ENCODE measurements around the gene KIZ.

KIZ gene

DNA sequence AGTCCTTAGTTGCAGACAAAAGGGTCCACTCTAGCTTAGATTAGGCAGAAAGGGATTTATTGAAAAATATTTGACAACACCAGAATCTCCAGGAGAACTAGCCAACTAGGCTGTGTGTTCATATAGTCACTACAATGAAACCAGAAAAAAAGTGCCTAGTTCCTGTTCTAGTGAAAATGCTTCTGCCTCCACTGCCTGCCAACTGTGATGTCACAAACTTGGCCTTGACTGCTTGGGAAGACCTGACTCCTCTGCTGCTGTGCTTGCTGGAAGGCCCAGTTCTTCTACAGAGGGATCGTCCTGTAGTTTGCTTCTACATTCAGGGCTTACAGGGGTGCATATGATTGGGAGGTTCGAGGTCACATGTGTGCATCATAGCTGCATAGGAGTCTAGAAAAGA lies 136.9 kb downstream of the KIZ start:
- H3K27me3 ChIP-seq (ENCODE audit: control insufficient read depth in 1 of 2, insufficient read depth in 1 of 2, low read length in 2 of 2): peaks cover 0 to 7% of the 10 kb centered on the region in 2 experiments
- H4K8ac ChIP-seq (ENCODE audit: low read length): no peak overlapping the region
- no peak overlapping the region for H4K91ac ChIP-seq (ENCODE audit: low read length)
- no peaks in the 10 kb centered on the region for H3K4me1 ChIP-seq (ENCODE audit: control insufficient read depth, insufficient read depth, low read depth, low read length)
- no peak overlapping the region for H2AK5ac ChIP-seq (ENCODE audit: low read length, severe bottlenecking)
- H3K4me2 ChIP-seq (ENCODE audit: low read length, poor library complexity, severe bottlenecking): no peak overlapping the region
- no peak overlapping the region for H3K23ac ChIP-seq (ENCODE audit: low read length in 2 of 2)
- H3K14ac ChIP-seq (ENCODE audit: low read length in 2 of 2): no peak overlapping the region
- H3K4ac ChIP-seq (ENCODE audit: low read depth in 1 of 2, low read length in 2 of 2): no peak overlapping the region
- WGBS: no CpG with 5 or more reads among the region's 2 CpGs
- H3K36me3 ChIP-seq (ENCODE audit: control insufficient read depth in 1 of 2, insufficient read depth in 2 of 2, low read depth in 1 of 2, low read length in 2 of 2): no peaks in the 10 kb centered on the region
- no peak overlapping the region for H2BK5ac ChIP-seq (ENCODE audit: low read depth, low read length, poor library complexity, severe bottlenecking)
- H3K79me1 ChIP-seq (replicated peaks; ENCODE audit: low read length, poor library complexity, severe bottlenecking): no peaks in the 10 kb centered on the region
- H2AFZ ChIP-seq (ENCODE audit: low read depth, low read length): no peak overlapping the region
- H3K9ac ChIP-seq (ENCODE audit: low read length): no peak overlapping the region
- H3K9me3 ChIP-seq (ENCODE audit: control insufficient read depth, low read length): peaks cover 10% of the 10 kb centered on the region
- no peak overlapping the region for H3K4me3 ChIP-seq (ENCODE audit: insufficient read depth in 1 of 2, low read depth in 1 of 2, low read length in 2 of 2)
- no peak overlapping the region for H3K27ac ChIP-seq (ENCODE audit: low read length, poor library complexity, severe bottlenecking)
- DNase-seq: no peak
- no peak overlapping the region for H2BK120ac ChIP-seq (ENCODE audit: low read depth, low read length)
- H2BK12ac ChIP-seq (ENCODE audit: low read length in 2 of 2): no peak overlapping the region
- H2BK15ac ChIP-seq (ENCODE audit: low read depth, poor library complexity, severe bottlenecking): no peak overlapping the region
- H3K18ac ChIP-seq (ENCODE audit: low read depth in 1 of 2, low read length in 2 of 2): no peak overlapping the region

DNA sequence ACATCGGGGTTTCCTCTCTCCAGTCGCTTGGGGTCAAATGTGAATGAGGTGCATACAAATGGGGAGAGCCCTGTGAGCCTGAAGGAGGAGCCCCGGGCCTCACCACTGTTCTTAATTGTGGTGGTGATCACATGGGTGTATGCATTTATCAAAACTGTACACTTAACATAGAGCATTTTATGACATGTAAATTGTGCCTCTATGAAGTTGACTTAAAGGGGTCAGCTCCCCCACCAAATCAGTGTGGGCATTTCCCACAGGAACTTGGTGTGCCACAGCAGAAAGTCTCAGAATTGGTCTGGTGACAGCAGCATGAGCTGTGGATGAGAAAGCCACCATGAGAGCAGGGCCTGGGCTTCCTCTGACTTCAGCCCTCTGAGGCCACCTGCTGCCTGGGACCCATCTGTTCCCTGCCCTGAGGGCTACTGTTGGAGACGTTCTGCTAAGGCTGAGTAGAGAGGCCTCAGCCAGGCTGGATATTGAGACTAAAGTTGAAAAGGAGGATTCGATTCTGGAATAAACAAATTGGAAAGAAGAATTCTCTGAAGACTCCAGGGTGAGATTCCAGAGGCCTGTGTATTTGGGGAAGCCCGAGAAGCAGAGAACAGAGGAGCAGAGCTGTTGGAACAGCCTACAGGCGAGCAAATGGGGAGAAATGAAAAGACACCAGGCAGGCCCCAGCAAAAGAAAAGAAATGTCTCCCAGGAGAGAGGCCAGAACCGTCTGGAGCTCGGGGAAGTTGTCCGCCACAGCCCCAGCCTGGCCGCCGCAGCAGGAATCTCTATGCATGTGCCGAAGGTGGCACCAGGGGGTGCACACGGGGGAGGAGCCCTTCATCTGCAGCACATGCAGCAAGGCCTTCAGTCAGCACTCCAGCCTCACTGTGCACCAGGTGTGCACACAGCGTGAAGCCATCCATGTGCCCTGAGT lies 139.6 kb downstream of the KIZ start:
- Histone ChIP-seq H3K4me1 (ENCODE audit: control insufficient read depth, insufficient read depth, low read depth, low read length) (no peaks in the 10 kb centered on the region), H3K27me3 (ENCODE audit: control insufficient read depth in 1 of 2, insufficient read depth in 1 of 2, low read length in 2 of 2) (peaks cover 7% of the 10 kb centered on the region in 2 experiments), H2AK5ac (ENCODE audit: low read length, severe bottlenecking) (no peak overlapping the region), H2BK15ac (ENCODE audit: low read depth, poor library complexity, severe bottlenecking) (no peak overlapping the region), H3K9ac (ENCODE audit: low read length) (no peak overlapping the region), H3K27ac (ENCODE audit: low read length, poor library complexity, severe bottlenecking) (no peak overlapping the region), H3K14ac (ENCODE audit: low read length in 2 of 2) (no peak overlapping the region), H3K4ac (ENCODE audit: low read depth in 1 of 2, low read length in 2 of 2) (no peak overlapping the region), H2BK12ac (ENCODE audit: low read length in 2 of 2) (no peak overlapping the region), H3K79me1 (replicated peaks; ENCODE audit: low read length, poor library complexity, severe bottlenecking) (no peaks in the 10 kb centered on the region), H3K18ac (ENCODE audit: low read depth in 1 of 2, low read length in 2 of 2) (no peak overlapping the region), H4K8ac (ENCODE audit: low read length) (no peak overlapping the region), H3K9me3 (ENCODE audit: control insufficient read depth, low read length) (peaks cover 10% of the 10 kb centered on the region), H3K23ac (ENCODE audit: low read length in 2 of 2) (no peak overlapping the region), H4K91ac (ENCODE audit: low read length) (no peak overlapping the region), H2AFZ (ENCODE audit: low read depth, low read length) (no peak overlapping the region), H3K4me3 (ENCODE audit: insufficient read depth in 1 of 2, low read depth in 1 of 2, low read length in 2 of 2) (no peak overlapping the region), H3K36me3 (ENCODE audit: control insufficient read depth in 1 of 2, insufficient read depth in 2 of 2, low read depth in 1 of 2, low read length in 2 of 2) (no peaks in the 10 kb centered on the region), H2BK120ac (ENCODE audit: low read depth, low read length) (no peak overlapping the region), H2BK5ac (ENCODE audit: low read depth, low read length, poor library complexity, severe bottlenecking) (no peak overlapping the region), H3K4me2 (ENCODE audit: low read length, poor library complexity, severe bottlenecking) (no peak overlapping the region)
- DNase-seq: no peak
- WGBS: 70% methylated on average over 14 of the region's 15 CpGs

DNA sequence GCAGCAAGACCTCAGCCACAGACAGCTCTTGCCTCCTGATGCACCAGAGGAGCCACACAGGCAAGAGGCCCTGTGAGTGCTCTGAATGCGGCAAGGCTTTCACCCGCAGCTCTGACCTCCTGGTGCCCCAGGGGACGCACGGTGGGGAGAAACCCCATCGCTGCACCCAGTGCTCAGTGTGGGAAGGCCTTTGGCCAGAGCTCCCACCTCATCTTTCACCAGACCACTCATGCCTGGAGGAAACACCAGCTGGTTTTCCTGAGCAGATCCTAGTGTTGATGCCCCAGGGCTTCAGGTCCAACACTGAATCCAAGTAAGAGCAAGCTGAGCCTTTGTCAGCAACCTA lies 140.3 kb downstream of the KIZ start:
- Histone ChIP-seq H3K14ac (ENCODE audit: low read length in 2 of 2) (no peak overlapping the region), H3K4ac (ENCODE audit: low read depth in 1 of 2, low read length in 2 of 2) (no peak overlapping the region), H3K79me1 (replicated peaks; ENCODE audit: low read length, poor library complexity, severe bottlenecking) (no peaks in the 10 kb centered on the region), H3K4me1 (ENCODE audit: control insufficient read depth, insufficient read depth, low read depth, low read length) (no peaks in the 10 kb centered on the region), H2BK5ac (ENCODE audit: low read depth, low read length, poor library complexity, severe bottlenecking) (no peak overlapping the region), H2AFZ (ENCODE audit: low read depth, low read length) (no peak overlapping the region), H2AK5ac (ENCODE audit: low read length, severe bottlenecking) (no peak overlapping the region), H3K36me3 (ENCODE audit: control insufficient read depth in 1 of 2, insufficient read depth in 2 of 2, low read depth in 1 of 2, low read length in 2 of 2) (no peaks in the 10 kb centered on the region), H3K18ac (ENCODE audit: low read depth in 1 of 2, low read length in 2 of 2) (no peak overlapping the region), H4K91ac (ENCODE audit: low read length) (no peak overlapping the region), H3K27ac (ENCODE audit: low read length, poor library complexity, severe bottlenecking) (no peak overlapping the region), H4K8ac (ENCODE audit: low read length) (no peak overlapping the region), H2BK12ac (ENCODE audit: low read length in 2 of 2) (no peak overlapping the region), H3K4me3 (ENCODE audit: insufficient read depth in 1 of 2, low read depth in 1 of 2, low read length in 2 of 2) (no peak overlapping the region), H3K9me3 (ENCODE audit: control insufficient read depth, low read length) (peaks cover 10% of the 10 kb centered on the region), H2BK120ac (ENCODE audit: low read depth, low read length) (no peak overlapping the region), H3K9ac (ENCODE audit: low read length) (no peak overlapping the region), H3K4me2 (ENCODE audit: low read length, poor library complexity, severe bottlenecking) (no peak overlapping the region), H3K23ac (ENCODE audit: low read length in 2 of 2) (no peak overlapping the region), H3K27me3 (ENCODE audit: control insufficient read depth in 1 of 2, insufficient read depth in 1 of 2, low read length in 2 of 2) (peaks cover 7% of the 10 kb centered on the region in 2 experiments), H2BK15ac (ENCODE audit: low read depth, poor library complexity, severe bottlenecking) (no peak overlapping the region)
- DNase-seq: no peak
- 86% methylated on average over 5 of the region's 5 CpGs for WGBS

DNA sequence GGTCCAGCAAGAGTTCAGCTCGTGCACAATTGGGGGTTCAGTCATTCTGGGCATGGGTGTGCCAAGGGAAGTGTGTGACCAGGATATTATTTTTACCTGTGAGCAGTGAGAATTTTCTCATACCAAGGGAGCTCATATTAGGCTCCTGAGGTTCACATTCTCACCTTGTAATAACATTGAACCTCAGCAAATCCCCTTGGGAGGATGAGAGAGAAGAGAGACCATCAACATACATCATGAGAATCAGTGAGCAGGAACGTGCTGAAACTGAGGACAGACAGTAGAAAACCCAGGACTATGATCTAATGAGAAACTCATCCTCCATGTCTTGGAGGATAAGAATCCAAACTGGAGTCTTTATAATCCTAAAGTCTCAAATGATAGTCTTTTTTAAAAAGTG lies 143.9 kb downstream of the KIZ start:
- H3K9me3 ChIP-seq (ENCODE audit: control insufficient read depth, low read length): peaks cover 10% of the 10 kb centered on the region
- no peak overlapping the region for H3K27ac ChIP-seq (ENCODE audit: low read length, poor library complexity, severe bottlenecking)
- no peak overlapping the region for H2BK12ac ChIP-seq (ENCODE audit: low read length in 2 of 2)
- H4K8ac ChIP-seq (ENCODE audit: low read length): no peak overlapping the region
- no peak overlapping the region for H4K91ac ChIP-seq (ENCODE audit: low read length)
- H3K79me1 ChIP-seq (replicated peaks; ENCODE audit: low read length, poor library complexity, severe bottlenecking): no peaks in the 10 kb centered on the region
- no peak overlapping the region for H2AFZ ChIP-seq (ENCODE audit: low read depth, low read length)
- no peak overlapping the region for H3K4ac ChIP-seq (ENCODE audit: low read depth in 1 of 2, low read length in 2 of 2)
- DNase-seq: no peak
- H2BK5ac ChIP-seq (ENCODE audit: low read depth, low read length, poor library complexity, severe bottlenecking): no peak overlapping the region
- no peak overlapping the region for H2BK120ac ChIP-seq (ENCODE audit: low read depth, low read length)
- H3K4me2 ChIP-seq (ENCODE audit: low read length, poor library complexity, severe bottlenecking): no peak overlapping the region
- no peak overlapping the region for H3K18ac ChIP-seq (ENCODE audit: low read depth in 1 of 2, low read length in 2 of 2)
- peaks cover 20 to 24% of the 10 kb centered on the region in 2 experiments for H3K27me3 ChIP-seq (ENCODE audit: control insufficient read depth in 1 of 2, insufficient read depth in 1 of 2, low read length in 2 of 2)
- no peak overlapping the region for H3K9ac ChIP-seq (ENCODE audit: low read length)
- WGBS: 71% methylated on average over 1 of the region's 2 CpGs
- no peak overlapping the region for H3K14ac ChIP-seq (ENCODE audit: low read length in 2 of 2)
- no peaks in the 10 kb centered on the region for H3K36me3 ChIP-seq (ENCODE audit: control insufficient read depth in 1 of 2, insufficient read depth in 2 of 2, low read depth in 1 of 2, low read length in 2 of 2)
- no peak overlapping the region for H2BK15ac ChIP-seq (ENCODE audit: low read depth, poor library complexity, severe bottlenecking)
- no peak overlapping the region for H3K23ac ChIP-seq (ENCODE audit: low read length in 2 of 2)
- no peak overlapping the region for H2AK5ac ChIP-seq (ENCODE audit: low read length, severe bottlenecking)
- H3K4me3 ChIP-seq (ENCODE audit: insufficient read depth in 1 of 2, low read depth in 1 of 2, low read length in 2 of 2): no peak overlapping the region
- peaks cover 2% of the 10 kb centered on the region for H3K4me1 ChIP-seq (ENCODE audit: control insufficient read depth, insufficient read depth, low read depth, low read length)

Data from mesenchymal stem cell (in vitro differentiated cells and primary cell).